GM15510 (cell line): Measurements from ENCODE around the gene ABCC10.

Experiments used
- POLR2A ChIP-seq: IDR thresholded peaks from 3 replicates; pipeline ENCODE4 v1.6.1; 2011; ENCODE audit warnings: borderline replicate concordance; ENCODE audit not compliant: insufficient read length; ENCODE audit errors: extremely low read depth

Gene ABCC10

DNA sequence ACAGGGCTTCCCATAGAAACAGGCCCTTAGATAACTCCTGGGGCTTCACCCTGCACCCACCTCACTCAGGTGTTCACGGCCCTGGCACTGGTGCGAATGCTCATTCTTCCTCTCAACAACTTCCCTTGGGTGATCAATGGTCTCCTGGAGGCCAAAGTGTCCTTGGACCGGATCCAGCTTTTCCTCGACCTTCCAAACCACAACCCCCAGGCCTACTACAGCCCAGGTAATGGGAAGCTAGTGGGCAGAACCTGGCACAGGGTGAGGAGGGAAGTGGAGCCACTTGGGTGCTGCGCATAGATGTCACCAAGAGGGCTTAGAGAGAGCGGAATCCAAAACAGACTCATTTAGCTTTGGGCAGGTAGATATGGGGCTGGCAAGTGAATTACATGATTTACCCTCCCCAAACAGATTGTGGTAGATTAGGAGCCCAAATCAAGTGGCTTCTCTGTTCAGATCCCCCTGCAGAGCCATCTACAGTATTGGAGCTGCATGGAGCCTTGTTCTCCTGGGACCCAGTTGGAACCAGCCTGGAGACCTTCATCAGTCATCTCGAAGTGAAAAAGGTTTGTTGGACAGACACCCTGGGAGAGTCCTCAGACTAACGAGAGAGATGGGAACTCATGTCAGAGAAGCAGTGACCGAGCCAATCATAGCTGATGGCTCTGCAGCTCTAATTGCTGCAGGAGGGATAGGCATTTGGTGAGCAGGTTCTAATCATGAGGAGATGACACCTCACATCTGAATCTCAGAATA lies 8.5 kb downstream of the ABCC10 start:
- TF ChIP-seq POLR2A: no peak

DNA sequence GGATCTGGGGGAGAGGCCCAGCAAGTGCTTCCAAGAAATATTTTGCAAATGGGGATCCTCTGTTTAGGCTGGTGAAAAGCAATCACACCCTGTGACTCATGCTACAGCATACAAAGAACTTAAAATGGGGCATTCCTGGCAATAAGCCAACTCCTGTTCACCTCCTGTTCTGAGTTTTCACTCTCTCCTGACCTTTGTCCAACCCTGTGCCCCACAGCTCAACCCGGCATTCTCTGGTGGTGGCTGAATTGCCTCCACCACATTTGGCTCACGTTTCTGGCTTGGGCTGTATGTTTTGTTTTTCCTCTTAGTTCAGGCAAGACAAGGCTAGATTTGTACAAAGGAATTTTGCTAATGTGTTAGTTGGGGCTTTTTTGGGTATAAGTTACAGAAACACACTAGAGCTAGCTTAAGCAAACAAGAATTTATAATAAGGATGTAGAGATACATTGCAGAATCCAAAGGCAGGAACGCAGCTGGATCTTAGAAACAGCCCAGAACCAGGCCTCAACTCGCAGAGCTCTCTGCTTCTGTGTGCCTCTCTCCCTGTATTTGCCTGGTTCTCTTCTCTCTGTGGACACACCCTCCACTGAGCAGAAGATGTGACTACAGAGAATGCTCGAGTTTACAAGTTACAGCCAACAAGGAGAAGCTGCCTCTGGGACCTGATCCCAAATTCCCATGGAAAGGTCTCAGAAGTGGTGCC lies 9.4 kb downstream of the ABCC10 start:
- no peak for TF ChIP-seq POLR2A

DNA sequence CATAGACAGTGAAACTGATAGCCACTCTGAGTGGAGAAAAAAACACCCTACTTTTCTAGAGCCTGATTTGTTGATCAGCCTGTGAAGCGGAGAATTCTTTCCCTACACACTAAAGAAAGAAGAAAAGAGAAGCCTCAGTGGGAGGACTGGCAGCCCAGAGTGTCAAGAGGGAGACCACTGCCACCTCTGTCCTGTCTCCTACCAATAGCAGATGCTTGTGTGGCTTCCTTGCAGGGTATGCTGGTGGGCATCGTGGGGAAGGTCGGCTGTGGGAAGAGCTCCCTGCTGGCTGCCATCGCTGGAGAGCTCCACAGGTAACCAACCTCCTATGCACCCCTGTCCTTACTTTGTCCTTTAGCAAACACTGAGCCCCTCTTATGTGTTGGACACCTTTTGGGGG lies 10.4 kb downstream of the ABCC10 start:
- no peak for TF ChIP-seq POLR2A

DNA sequence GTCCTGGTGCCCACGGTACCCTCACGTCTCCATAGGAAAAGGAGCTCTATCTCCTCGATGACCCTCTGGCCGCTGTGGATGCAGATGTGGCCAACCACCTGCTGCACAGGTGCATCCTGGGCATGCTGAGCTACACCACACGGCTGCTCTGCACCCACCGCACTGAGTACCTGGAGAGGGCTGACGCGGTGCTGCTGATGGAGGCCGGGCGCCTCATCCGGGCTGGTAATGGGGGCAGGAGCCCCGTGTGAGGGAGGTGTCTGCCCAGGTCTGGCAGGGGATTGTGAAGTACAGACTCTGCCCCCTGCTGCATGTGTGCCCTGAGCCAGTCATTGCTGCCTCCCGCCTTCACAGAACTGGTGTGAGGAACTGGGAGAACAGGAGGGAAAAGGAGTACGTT lies 15.6 kb downstream of the ABCC10 start:
- TF ChIP-seq POLR2A: no peak

DNA sequence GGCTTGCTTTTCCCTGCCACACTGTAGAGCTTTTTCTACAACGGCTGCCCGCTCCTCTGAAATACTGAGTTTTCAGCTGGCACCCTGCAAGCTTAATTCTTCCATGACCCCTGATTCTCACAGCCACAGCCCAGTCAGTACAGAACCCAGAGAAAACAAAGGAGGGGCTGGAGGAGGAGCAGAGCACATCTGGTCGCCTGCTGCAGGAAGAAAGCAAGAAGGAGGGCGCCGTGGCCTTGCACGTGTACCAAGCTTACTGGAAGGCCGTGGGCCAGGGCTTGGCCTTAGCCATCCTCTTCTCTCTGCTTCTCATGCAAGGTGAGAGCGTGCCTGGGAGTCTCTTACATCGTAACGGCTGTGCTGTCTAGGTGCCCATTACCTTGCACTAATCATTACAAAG lies 16.7 kb downstream of the ABCC10 start:
- no peak for TF ChIP-seq POLR2A

DNA sequence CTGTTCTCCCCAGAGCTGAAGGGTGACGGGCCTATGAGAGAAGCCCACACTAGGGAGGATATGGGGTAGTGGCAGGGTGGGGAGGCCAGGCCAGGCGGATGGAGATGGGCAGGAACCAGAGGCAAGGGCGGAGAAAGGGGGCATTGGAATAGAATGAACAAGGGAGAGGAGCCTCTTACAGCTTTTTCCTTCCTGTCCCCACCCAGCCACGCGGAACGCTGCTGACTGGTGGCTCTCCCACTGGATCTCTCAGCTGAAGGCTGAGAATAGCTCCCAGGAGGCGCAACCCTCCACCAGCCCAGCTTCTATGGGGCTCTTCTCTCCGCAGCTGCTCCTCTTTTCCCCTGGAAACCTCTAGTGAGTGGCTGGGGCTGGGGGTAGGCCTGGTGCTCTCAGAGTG lies 17.2 kb downstream of the ABCC10 start:
- no peak for TF ChIP-seq POLR2A

DNA sequence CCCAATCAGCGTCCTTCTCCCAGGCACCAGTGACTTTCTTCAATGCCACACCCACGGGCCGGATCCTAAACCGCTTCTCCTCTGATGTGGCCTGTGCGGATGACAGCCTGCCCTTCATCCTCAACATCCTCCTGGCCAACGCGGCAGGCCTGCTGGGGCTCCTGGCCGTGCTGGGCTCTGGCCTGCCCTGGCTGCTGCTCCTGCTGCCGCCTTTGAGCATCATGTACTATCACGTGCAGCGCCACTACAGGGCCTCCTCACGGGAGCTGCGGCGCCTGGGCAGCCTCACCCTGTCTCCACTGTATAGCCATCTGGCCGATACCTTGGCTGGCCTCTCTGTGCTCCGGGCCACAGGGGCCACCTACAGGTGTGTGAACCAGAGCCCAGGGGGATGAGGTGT lies 18.2 kb downstream of the ABCC10 start:
- no peak for TF ChIP-seq POLR2A

DNA sequence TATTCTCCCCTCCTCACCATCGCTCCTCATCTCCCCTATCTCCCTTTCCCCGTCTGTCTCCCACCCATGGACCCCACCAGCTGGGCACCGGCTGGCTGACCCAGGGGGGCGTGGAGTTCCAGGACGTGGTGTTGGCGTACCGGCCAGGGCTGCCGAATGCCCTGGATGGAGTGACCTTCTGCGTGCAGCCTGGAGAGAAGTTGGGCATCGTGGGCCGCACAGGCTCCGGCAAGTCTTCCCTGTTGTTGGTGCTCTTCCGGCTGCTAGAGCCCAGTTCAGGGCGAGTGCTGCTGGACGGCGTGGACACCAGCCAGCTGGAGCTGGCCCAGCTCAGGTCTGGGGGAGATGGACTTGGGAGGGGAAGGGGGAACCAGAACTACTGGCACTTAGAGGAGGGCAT lies 20.3 kb downstream of the ABCC10 start:
- TF ChIP-seq POLR2A: no peak

DNA sequence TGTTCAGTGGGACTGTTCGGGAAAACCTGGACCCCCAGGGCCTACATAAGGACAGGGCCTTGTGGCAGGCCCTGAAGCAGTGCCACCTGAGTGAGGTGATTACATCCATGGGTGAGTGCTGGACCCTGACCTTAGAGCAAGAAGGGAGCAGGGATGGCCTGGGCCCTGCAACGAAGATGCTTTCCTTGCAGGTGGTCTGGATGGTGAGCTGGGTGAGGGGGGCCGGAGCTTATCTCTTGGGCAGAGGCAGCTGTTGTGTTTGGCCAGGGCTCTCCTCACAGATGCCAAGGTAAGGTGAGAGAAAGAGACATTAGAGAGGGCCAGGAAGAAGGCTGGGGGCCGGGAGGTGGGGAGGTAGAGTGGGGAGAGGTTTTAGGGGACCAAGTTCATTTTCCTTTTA lies 21.6 kb downstream of the ABCC10 start:
- TF ChIP-seq POLR2A: no peak

DNA sequence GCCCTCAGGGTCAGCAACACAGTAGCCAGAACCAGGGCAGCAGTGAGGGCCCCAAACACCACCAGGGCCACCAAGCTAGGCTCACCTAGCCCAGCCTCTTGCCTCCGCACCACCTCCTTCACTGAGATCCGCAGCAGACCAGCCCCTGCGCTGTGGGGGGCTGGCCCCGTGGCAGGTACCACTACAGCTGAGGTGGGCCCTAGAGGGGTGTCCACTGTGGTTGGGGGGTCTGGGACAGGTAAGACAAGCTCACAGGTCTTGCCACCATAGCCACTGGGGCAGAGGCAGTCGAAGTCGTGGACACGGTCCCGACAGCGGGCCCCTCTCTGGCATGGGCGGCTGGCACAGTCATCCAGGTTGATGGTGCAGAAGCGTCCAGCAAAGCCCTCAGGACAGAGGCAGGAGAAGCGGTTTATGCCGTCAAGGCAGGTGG lies 23.4 kb downstream of the ABCC10 start:
- TF ChIP-seq POLR2A: no peak

DNA sequence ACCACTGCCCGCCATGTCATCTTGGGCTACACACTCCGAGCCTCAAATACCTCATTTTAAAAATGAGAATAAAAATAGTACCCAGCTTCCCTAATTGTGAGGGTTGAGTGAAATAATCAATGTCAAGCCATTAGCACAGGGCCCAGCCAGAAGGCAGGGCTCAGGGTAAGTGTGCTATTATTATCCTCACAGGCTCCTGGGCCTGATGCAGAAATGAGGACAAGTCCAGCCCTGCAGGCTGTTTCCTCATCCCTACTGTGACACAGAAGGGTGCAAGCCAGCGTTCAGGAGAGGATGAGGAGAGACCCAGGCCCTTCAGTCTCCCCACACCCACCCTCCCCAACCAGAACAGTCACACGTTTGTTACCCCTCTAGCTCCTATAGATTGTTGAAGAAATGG lies 24.0 kb downstream of the ABCC10 start:
- no peak for TF ChIP-seq POLR2A

DNA sequence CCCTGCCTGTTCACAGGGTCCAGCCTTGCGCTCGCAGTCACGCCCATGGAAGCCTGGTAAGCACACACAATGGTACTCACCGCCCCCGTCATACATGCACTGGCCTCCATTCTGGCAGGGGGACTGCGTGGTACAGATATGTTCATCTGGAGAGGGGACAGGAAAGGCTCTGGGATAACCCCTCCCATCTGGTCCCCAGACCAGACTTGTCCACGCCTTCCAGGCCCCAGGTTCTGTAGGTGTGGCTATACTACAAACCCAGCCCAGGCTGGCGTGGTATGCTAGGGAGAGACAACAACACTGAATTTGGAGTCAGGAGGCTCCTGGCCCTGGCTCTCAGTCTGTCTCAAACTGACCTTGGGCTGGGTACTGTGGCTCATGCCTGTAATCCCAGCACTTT lies 24.6 kb downstream of the ABCC10 start:
- TF ChIP-seq POLR2A: no peak

DNA sequence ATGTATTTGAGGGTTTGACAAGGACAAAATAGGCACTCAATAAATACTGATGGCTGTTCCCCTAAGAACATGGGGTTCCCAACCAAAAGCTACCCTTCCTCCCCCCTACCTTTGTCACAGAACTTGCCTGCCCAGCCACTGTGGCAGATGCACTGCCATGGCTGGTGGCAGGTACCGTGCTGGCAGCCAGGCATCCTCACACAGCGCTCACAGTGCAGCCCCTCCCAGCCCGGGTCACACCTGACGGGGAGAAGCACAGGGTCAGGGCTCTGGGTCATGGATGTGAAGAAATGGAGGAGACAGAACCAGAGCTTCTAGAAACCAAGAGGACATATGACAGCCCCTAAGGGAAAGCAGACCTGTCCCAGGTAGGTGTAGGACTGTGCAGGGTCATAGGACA lies 25.6 kb downstream of the ABCC10 start:
- TF ChIP-seq POLR2A: no peak

DNA sequence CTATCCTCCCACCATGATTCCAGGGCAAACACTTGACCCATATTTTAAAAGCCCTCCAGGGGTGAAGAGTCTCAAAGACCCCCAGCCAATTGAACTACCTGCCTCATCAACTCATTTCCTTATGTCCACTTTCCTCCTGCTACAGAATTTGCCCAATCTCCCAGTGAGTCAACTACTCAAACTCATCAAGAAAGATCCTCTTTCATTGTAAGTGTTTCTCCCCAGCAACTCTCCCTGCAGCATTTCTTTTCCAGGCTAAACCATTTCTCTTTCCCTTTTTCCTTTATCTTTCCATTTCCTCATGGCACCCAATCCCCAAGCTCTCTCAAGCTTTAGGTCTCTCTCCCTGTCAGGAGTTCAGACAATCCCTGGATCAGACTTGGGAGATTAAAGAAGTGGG lies 26.5 kb downstream of the ABCC10 start:
- TF ChIP-seq POLR2A: no peak

DNA sequence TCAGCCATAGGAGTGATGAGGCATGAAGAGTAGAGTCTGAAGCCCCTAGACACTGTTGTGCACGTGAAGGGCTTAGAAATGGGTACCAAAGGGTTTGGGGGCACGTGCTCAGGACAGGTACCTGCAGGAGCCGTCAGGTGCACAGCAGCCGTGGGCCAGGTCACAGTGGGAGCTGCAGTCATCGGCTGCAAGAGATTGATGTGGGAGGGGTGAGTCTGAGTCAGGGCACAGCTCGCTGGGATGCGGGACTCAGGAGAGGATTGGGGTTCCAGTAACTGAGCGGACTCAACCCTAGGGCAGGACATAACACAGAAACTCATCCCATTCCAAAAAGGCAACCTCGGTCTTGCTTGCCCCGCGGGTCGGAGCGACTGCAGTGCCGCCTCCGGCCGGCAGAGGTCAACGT lies 27.0 kb downstream of the ABCC10 start:
- no peak for TF ChIP-seq POLR2A
